Fibroblast of peridontal ligament (primary cell): ENCODE measurements around the gene ZNF324B.
"Not testable (repeated sequence)": the region's sequence is repeated elsewhere in the genome, so short reads cannot be mapped to it uniquely, and the experiment has no call there.

Source experiments
- DNase-seq: peaks from one replicate; pipeline ENCODE4 v3.0.0-alpha.2; 2010; ENCODE audit errors: extremely low read depth

ZNF324B gene

DNA sequence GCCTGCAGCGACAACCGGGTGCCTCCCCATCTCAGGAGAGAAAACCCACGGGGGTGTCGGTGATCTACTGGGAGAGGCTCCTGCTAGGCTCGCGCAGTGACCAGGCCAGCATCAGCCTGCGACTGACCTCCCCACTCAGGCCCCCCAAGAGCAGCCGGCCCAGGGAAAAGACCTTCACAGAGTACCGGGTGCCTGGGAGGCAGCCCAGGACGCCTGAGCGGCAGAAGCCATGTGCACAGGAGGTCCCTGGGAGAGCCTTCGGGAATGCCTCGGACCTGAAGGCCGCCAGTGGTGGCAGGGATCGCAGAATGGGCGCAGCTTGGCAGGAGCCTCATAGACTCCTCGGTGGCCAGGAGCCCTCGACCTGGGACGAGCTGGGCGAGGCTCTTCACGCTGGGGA lies 3.9 kb downstream of the ZNF324B start:
- DNase-seq, result no peak

DNA sequence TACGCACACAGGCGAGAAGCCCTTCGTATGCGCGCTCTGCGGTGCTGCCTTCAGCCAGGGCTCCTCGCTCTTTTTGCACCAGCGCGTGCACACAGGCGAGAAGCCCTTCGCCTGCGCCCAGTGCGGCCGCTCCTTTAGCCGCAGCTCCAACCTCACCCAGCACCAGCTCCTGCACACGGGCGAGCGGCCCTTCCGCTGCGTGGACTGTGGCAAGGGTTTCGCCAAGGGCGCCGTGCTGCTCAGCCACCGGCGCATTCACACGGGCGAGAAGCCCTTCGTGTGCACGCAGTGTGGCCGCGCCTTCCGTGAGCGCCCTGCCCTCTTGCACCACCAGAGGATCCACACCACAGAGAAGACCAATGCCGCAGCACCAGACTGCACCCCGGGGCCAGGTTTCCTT lies 4.7 kb downstream of the ZNF324B start:
- no peak for DNase-seq

DNA sequence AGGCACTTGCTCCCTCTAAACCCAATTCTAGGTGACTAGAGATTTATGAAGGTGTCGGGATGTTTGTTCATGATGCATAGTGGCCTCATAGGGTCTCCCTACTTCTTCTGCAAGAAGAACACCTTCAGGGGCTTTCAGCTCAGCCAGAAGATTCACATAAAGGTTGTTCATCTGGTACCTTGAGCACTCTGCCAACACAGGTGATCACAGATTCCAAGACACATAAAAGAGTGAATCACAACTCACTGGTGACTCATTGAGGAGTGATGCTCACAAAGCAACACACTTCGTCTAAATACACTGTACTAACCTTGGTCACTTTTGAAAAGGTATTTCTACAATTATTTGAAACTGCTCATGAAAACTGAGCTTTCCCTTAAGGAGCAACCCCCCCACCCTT lies 8.6 kb downstream of the ZNF324B start:
- no peak for DNase-seq

DNA sequence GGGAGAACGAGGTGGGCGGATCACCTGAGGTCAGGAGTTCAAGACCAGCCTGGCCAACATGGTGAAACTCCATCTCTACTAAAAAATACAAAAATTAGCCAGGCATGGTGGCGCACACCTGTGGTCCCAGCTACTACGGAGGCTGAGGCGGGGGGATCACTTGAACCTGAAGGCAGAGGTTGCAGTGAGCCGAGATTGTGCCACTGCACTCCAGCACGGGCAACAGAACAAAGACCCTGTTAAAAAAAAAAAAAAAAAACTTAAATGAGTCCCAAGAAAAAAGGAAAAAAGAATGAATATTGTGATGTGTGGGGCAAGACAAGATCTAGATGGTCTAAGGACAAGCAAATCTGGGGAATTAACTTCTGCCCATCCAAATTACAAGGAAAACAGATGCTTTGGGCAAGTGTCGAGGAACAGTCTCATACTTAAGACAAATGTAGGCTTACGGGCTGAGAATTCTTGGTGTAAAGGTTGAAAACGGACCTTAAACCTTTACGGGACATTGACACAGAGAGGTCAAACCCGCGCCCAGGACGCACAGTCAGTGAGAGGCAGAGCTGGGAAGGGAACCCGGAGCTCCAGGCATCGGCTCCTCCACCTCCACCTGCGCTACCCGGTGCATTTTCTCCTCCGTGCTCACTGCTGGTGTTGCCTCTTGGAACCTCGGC lies 14.8 kb downstream of the ZNF324B start:
- no peak for DNase-seq

DNA sequence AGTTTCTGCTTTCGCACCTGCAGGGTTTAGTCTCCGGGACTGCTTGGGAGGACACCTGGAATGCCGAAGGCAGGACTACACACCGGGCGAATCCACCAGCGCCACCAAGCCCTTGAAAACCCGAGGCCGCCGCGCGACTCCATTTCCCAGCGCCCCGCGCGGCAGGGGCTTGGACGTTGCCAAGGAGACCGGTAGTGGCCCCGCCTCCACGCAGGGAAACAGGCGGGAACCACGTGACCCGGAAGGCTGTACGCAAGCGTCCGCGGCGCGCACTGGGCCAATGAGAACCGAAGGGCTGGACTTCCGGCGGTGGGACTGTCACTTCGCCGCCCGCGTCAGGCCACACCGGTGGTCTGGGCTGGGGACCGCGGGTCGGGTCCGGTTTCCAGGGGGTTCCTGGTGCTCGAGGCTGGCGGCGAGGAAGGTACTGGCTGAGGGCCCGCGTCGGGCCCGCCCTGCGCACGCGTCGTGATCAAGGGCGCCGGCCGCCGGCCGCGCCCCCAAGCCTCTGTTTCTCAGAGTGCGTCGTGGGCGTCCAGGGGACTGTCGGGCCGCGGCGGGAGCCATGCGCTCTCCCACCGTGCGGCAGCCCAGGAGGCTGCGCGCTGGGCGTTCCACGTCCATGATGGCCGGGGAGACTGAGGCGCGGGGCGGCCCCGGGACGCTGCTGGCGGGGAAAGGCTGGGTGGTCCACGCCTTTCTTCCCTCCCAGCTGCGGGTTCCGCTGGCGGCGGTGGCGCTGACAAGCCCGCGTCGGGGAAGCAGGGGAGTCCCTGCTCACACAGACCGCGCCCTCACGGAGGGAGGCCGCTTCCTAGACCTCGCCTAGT lies 15.6 kb downstream of the ZNF324B start, which contains the start of gene ZNF324:
ZNF324 (plus strand) TSS at position 321 of the 830 bp plus-strand sequence. CDS start 2,106 bp downstream, outside the sequence.
- DNase-seq, result peak; percentile 91

DNA sequence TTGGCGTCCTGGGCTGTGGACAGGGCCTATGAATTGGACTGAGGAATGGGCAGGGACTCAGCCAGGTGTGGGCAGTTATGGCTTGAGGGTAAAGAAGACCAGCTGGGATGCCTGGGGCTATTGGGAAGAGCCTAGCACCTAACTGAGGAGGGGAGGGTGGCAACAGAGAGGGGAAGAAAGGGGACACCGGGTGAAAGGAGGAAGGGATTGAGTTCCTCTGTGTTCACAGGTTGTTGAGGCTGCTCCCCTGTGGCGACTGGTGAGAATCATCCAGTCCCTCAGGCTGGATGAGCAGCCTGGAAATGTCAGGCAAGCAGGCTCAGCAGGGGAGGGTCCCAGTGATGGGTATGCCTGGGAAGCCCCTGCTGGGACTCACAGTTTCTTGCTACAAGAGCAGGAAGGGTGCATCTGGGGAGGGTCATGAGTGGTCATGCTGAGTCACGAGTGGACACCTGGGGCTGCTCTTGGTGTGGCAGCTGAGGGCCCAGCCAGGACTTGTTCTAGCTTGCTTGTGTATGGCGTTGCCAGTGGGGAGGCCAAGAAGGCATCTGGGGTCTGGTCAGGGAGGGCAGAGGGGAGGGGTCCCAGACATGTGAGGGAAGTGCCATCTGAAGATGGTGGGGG lies 16.9 kb downstream of the ZNF324B start:
- no peak for DNase-seq

DNA sequence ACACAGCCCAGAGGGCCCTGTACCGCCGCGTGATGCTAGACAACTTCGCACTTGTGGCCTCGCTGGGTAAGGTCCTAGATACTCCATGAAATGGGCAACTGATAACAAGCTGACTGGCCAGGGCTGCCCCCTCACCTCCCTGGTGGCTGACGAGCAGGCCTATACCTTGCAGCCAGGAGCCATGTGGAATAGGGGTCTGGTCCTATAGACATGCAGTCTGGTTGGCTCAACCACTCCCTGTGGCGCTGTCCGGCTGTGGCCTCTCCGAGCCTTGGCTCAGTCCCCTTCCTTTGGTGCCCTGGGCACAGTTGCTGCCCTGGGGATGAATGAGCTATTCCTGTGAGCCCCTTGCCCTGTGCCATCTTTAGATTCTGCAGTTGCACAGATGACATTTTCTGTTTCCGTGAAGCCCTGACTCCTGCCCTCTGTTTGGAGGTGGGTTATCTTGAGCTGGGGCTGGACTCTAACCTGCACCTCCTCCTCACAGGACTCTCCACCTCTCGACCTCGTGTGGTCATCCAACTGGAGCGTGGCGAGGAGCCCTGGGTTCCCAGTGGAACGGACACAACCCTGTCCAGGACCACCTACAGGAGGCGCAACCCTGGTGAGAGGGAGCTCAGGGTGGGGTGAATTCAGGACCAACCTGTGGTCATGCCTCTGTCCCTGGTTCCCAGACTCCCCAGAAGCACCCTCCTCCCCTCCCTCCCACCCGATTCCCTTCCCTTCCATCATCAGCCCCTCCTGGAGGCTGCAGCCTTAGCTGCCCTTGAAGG lies 18.0 kb downstream of the ZNF324B start:
- no peak for DNase-seq

DNA sequence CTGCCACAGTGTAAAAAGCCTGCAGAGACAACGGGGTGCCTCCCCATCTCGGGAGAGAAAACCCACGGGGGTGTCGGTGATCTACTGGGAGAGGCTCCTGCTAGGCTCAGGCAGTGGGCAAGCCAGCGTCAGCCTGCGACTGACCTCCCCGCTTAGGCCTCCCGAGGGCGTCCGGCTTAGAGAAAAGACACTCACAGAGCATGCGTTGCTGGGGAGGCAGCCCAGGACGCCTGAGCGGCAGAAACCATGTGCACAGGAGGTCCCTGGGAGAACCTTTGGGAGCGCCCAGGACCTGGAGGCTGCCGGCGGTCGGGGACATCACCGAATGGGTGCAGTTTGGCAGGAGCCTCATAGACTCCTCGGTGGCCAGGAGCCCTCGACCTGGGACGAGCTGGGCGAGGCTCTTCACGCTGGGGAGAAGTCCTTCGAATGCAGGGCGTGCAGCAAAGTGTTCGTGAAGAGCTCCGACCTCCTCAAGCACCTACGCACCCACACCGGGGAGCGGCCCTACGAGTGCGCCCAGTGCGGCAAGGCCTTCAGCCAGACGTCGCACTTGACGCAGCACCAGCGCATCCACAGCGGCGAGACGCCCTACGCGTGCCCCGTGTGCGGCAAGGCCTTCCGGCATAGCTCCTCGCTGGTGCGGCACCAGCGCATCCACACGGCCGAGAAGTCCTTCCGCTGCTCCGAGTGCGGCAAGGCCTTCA lies 19.6 kb downstream of the ZNF324B start:
- DNase-seq, result not testable (repeated sequence)

DNA sequence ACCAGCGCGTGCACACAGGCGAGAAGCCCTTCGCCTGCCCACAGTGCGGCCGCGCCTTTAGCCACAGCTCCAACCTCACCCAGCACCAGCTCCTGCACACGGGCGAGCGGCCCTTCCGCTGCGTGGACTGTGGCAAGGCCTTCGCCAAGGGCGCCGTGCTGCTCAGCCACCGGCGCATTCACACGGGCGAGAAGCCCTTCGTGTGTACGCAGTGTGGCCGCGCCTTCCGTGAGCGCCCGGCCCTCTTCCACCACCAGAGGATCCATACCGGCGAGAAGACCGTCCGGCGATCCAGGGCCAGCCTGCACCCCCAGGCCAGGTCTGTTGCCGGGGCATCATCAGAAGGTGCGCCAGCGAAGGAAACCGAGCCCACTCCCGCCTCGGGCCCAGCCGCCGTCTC lies 20.3 kb downstream of the ZNF324B start:
- DNase-seq, result no peak

DNA sequence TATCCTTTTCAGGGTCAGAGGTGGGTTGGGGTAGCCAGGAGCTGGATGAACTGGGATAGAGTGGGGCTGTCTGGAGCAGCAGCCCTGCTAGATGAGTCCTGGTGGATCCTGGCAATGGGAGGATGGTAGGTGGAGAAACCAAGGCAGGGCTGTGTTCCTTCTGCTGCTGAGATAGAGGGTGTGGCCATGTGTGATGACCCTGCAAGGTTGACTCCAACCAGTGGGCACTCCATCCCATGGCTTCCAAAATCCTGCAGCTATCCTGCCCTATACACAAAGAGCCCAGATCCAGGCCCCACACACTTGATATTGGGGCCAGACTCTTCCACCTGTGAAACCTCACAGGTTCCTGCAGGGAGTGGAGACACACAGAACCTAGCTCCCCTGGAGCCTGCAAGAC lies 22.4 kb downstream of the ZNF324B start:
- no peak for DNase-seq

DNA sequence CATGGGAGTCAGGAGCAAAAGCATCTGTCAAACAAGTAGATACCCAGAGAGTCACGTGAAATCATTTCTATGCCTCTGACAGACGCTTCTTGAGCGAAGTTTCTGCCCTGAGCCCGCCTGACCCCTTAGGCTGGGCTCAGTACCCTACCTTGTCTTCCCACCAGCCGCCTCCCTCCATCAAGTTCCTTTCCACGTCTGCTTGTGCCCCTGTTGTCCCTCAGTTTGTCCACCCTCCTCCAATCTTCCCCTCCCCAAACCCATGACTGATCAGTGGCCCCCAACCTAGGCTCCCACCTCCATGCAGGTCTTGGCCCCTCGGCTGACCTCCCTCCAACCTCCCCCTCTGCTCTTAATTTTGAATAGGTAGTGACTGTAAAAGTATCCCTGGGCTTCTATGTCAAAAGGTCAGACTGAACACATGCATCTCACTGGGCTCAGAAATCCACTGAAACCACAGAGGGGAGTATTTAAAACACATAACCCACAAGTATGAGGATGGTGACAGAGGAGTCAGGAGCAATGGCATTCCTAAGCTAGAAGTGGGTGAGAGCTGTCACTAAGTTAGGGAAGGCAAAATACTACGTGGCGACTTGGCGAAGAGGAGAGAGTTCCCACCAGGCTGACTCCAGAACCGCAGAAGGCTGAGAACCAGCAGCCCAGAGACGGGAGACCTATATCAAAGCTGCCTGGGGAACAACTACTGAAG lies 23.0 kb downstream of the ZNF324B start:
- DNase-seq, result peak; percentile 71

DNA sequence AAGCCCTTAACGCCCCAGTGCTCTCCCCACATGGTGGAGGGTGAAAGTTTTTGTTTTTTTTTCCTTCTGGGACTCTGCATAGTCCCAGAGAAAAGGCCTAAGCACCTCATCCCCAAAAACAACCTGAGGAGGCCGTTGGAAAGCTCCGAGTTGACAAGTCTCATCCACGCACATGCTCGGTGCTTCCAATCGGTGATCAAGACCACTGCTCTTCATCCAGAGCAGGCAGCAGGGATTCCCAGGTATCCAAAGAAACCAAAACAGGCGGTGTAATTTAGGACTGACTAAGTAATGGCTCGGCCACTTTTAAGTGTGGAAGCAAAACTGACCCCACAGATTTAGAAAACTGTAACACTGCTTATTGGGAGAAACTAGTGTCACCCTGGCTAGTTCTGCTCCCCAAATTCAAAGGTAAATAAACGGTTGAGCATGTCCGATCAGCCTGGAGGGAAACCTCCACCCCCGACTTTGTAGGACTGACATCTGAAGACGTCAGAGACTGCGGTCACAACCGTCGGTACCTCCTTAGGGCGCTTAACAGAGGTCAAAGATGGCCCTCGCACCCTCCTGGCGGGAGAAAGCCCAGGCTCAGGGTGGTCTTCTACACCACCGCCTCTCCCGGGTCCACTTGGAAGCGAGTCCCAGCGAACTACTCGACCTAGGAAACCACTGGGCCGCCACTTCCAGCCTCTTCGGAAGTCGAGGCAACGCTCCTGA lies 23.7 kb downstream of the ZNF324B start:
- DNase-seq, result peak; percentile 49

DNA sequence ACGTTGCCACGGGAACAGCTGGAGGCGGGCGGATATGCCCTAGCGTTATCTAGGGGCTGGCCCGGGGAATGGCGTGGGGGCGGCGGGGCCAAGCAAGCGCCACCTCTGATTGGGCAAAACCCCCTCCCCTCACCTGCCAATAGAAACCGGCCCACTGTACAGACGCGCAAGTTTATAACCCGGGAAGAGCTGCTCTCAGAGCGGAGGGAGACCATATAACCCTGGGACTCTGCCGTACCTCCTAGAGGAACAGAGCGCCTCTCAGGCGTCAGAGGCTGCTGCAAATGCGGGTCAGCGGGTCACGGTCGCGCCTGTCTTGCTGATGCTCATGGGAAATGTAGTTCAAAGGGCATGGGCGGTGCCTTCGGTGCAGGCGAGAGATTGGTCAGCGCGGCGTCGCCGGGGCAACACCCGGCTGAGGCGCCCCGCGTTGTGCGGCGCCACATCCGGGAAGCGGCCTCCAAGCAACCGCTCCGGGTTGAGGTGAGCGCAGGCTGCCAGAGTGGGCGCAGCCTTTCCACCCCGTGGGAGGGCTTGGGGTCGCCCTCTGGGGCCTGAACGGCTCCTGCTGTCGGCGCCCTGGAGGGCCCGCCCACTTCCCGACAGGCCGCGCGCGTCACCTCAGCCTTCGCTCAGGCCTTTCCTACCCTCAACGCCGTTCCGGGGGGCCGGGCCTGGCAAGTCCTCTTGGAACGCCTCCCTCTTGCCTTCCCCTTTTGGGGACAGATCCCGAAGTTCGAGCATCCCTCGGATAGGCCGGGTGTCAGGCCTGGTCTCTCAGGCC lies 24.5 kb downstream of the ZNF324B start, which contains the start of gene ZNF446:
ZNF446 (plus strand) TSS at position 639 of the 784 bp plus-strand sequence. CDS start 867 bp downstream, outside the sequence.
- peak; percentile 96 for DNase-seq

DNA sequence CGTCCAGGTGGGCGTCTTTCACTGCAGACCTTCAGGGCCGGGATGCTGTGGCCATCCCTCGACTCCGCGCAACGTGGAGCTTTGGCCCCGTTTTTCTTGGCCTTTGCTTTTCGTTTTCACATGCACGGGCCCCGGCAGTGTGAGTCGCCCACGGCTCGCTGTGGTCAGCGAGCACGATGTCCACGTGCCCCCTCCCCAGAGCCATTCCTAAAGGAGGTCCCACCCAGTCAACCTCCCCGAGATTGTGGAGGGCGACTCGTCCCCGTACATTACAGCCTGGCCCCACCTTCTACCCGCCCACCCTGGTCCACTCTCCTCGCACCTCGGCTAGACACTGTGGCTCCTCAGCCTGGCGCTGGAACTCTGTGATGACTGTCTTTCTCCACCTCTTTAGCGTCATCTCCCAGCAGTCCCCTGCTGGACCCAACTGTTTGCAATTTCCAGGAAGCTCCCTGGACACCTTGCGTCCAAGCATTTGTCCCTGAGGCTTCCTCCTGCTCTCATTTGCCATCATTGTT lies 25.1 kb downstream of the ZNF324B start:
- peak; percentile 7 for DNase-seq

DNA sequence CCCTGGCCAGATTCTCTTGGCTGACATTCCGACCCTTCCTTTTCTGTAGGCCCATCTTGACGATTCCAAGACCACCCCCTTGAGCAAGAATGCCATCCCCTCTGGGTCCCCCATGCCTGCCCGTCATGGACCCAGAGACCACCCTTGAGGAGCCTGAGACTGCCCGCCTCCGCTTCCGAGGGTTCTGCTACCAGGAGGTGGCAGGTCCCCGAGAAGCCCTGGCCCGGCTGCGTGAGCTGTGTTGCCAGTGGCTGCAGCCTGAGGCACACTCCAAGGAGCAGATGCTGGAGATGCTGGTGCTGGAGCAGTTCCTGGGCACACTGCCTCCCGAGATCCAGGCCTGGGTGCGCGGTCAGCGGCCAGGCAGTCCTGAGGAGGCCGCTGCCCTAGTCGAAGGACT lies 25.7 kb downstream of the ZNF324B start:
- no peak for DNase-seq

DNA sequence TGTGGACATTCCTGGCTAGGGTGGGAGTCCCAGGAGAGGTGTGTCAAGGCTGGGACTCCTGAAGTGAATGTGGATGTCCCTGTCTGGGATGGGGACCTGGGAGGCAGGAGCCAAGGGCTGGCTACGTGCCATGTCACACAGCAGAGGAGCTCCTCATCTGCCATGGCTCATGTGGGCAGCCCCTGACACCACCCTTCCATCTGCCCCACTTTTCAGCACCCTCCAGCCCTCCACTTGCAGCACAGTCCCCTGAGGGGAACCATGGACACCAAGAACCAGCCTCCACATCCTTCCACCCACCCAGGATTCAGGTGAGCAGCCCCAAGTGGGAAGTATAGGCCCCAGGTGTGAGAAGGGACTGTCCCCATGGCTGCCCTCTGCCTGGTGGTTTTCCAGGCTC lies 26.4 kb downstream of the ZNF324B start:
- no peak for DNase-seq

DNA sequence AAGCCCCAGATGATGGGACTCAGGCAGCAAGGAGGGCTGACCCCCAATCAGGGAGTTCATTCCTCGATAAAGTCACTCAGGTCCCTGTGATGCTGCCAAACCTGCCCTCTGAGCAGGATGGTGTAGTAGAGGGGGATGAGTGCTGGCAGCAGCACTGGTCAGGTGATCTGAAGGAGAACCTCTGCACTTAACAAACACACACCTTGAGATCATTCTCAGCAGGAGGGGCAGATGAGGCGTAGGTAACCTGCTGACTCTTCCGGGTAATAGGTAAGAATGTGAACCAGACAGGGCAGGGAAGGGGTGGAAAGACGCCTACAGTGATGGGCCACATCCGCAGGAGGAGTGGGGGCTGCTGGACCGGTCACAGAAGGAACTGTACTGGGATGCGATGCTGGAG lies 27.9 kb downstream of the ZNF324B start:
- DNase-seq, result no peak

DNA sequence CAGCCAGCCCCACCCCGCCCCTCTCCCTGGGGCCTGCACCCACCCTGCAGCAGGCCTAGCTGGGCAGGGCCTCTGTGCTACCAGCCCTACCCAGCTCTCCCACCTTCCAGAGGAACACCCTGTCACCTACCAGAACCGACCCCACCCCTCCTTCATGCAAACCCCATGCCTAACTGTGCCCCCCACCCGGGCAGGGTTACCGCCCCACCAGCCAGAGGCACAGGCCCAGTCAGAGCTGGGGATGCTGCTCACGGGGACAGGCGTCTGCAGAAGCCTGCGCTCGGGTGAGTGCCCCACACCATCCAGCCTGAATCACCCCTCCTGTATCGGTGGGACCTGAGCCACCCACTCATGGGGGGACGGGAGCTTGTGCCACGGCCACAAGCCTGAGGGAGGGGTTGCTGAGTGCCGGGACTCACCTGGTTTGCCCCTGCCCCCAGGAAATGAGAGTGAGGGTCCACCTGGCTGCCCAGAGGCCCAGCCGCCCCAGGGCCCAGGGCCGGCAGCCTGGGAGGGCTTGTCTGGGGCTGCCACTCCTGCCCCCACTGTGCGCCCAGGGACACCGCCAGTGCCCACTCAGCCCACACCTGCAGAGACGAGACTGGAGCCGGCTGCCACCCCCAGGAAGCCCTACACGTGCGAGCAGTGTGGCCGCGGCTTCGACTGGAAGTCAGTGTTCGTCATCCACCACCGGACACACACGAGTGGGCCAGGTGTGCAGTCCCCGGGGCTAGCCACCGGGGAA lies 28.5 kb downstream of the ZNF324B start:
- no peak for DNase-seq
